Measurements from ENCODE around the gene CCNA2.

Gene CCNA2

GRCh38 chr4:121800961-121801714, 22.5 kb downstream of the CCNA2 start, which contains the start of gene EXOSC9:
EXOSC9 (plus strand) TSS chr4:121801323; CDS start chr4:121801425, 102 bp downstream.
- peak; percentile 96 for DNase-seq

- DNase-seq, result no peak
Observed at GRCh38 chr4:121800638-121800960, 23.1 kb downstream of the CCNA2 start.

- DNase-seq, result no peak
Observed at GRCh38 chr4:121799867-121800501, 23.7 kb downstream of the CCNA2 start.

GRCh38 chr4:121799208-121799823, 24.4 kb downstream of the CCNA2 start:
- DNase-seq, result no peak

GRCh38 chr4:121796283-121796682, 27.4 kb downstream of the CCNA2 start:
- peak; percentile 49 for DNase-seq

- DNase-seq, result peak; percentile 50
Observed at GRCh38 chr4:121794505-121795188, 29.0 kb downstream of the CCNA2 start.

- DNase-seq, result no peak
Observed at GRCh38 chr4:121792966-121793365, 30.7 kb downstream of the CCNA2 start.

GRCh38 chr4:121791481-121791880, 32.2 kb downstream of the CCNA2 start:
- DNase-seq, result peak; percentile 90

- no peak for DNase-seq
Observed at GRCh38 chr4:121790976-121791375, 32.7 kb downstream of the CCNA2 start.

- peak; percentile 93 for DNase-seq
Observed at GRCh38 chr4:121789960-121790829, 33.5 kb downstream of the CCNA2 start.

GRCh38 chr4:121789455-121789854, 34.2 kb downstream of the CCNA2 start:
- peak; percentile 79 for DNase-seq

- no peak for DNase-seq
Observed at GRCh38 chr4:121788896-121789295, 34.8 kb downstream of the CCNA2 start.

GRCh38 chr4:121786221-121786620, 37.5 kb downstream of the CCNA2 start:
- no peak for DNase-seq

- peak; percentile 44 for DNase-seq
Observed at GRCh38 chr4:121785479-121785878, 38.2 kb downstream of the CCNA2 start.

GRCh38 chr4:121784975-121785374, 38.7 kb downstream of the CCNA2 start:
- DNase-seq, result peak; percentile 99

GRCh38 chr4:121784401-121784800, 39.3 kb downstream of the CCNA2 start:
- peak; percentile 63 for DNase-seq

GRCh38 chr4:121783210-121783609, 40.5 kb downstream of the CCNA2 start:
- DNase-seq, result no peak

- peak; percentile 75 for DNase-seq
Observed at GRCh38 chr4:121778991-121779628, 44.6 kb downstream of the CCNA2 start.

- peak; percentile 53 for DNase-seq
Observed at GRCh38 chr4:121777625-121778024, 46.1 kb downstream of the CCNA2 start.

GRCh38 chr4:121776610-121777401, 46.9 kb downstream of the CCNA2 start:
- no peak for DNase-seq

- no peak for DNase-seq
Observed at GRCh38 chr4:121773883-121774282, 49.8 kb downstream of the CCNA2 start.

Measured in fibroblast of skin of right biceps (primary cell).